Measurements from ENCODE around the gene CHID1. TPM values are rescaled to one million over a fixed set of nuclear protein-coding genes. Genes with fewer than 3 reads are reported as not detected.

CHID1 gene
- total and polyA plus RNA-seq, 2 of the 8 experiments (the other 6 are each of a cell fraction or from before 2014, with no cell fraction given), result 81.2 to 88.5 TPM

GRCh38 chr11:839875-840617, 70.6 kb downstream of the CHID1 start:
- Histone ChIP-seq H3K18ac (ENCODE audit: extremely low read depth, low read length) (no peak overlapping the region), H3K9ac (replicated peaks in 1 of 4; ENCODE audit: extremely low read depth in 1 of 4, low read depth in 3 of 4, low read length in 3 of 4) (no peak overlapping the region), H3K4me3 (ENCODE audit: extremely low read depth in 1 of 4, insufficient read depth in 2 of 4, low read depth in 3 of 4, low read length in 4 of 4) (no peak overlapping the region), H3K14ac (ENCODE audit: insufficient read length) (no peak overlapping the region), H2BK120ac (replicated peaks; ENCODE audit: low read depth, low read length) (no peak overlapping the region), H3K9me3 (ENCODE audit: insufficient read depth in 2 of 2, low read depth in 1 of 2, low read length in 1 of 2) (no peaks in the 10 kb centered on the region), H4K91ac (replicated peaks; ENCODE audit: insufficient read length, low read length) (no peak overlapping the region), H2AFZ (ENCODE audit: low read length) (no peak overlapping the region), H2BK20ac (ENCODE audit: low read length) (no peak overlapping the region), H2BK5ac (ENCODE audit: low read depth, low read length) (no peak overlapping the region), H3K79me2 (ENCODE audit: control insufficient read depth in 1 of 2, insufficient read depth in 2 of 2, low read length in 2 of 2) (peaks cover 0 to 18% of the 10 kb centered on the region in 2 experiments; a peak in 2 of 4 replicates), H3K4ac (replicated peaks; ENCODE audit: insufficient read length, low read depth, low read length) (no peak overlapping the region), H3K23ac (ENCODE audit: insufficient read length) (no peak overlapping the region), H3K27me3 (replicated peaks in 1 of 4; ENCODE audit: control insufficient read depth in 3 of 4, extremely low read depth in 1 of 4, insufficient read depth in 3 of 4, low read length in 3 of 4) (no peaks in the 10 kb centered on the region), H3K56ac (replicated peaks; ENCODE audit: insufficient read length, low read depth, low read length) (no peak overlapping the region), H3K79me1 (ENCODE audit: low read depth, low read length) (peaks cover 9% of the 10 kb centered on the region; the same call in 1 of the 2 replicates), H3K4me2 (ENCODE audit: insufficient read depth in 1 of 2, low read depth in 2 of 2, low read length in 2 of 2) (no peak overlapping the region; a peak in 1 of 4 replicates), H3K36me3 (ENCODE audit: control insufficient read depth in 2 of 4, insufficient read depth in 4 of 4, low read length in 3 of 4) (peaks cover 10 to 30% (median 24%) of the 10 kb centered on the region in 4 experiments; a peak in 7 of 8 replicates), H4K8ac (ENCODE audit: extremely low read depth, insufficient read depth, low read length) (no peak overlapping the region), H3K27ac (ENCODE audit: low read depth, low read length) (no peak overlapping the region), H4K20me1 (replicated peaks in 1 of 2; ENCODE audit: control insufficient read depth in 1 of 2, insufficient read depth in 2 of 2, low read length in 2 of 2) (peaks cover 5 to 38% of the 10 kb centered on the region in 2 experiments), H2BK12ac (ENCODE audit: low read depth, low read length) (no peak overlapping the region), H3K4me1 (replicated peaks in 1 of 4; ENCODE audit: control insufficient read depth in 3 of 4, insufficient read depth in 4 of 4, low read length in 3 of 4) (peaks cover 0 to 19% (median 13%) of the 10 kb centered on the region in 4 experiments; a peak in 6 of 7 replicates), H3K23me2 (ENCODE audit: low read depth, low read length) (peaks cover 20% of the 10 kb centered on the region; the same call in 1 of the 2 replicates), H4K5ac (ENCODE audit: insufficient read length, low read depth, low read length) (no peak overlapping the region), H2BK15ac (ENCODE audit: low read length) (no peak overlapping the region), H2AK5ac (ENCODE audit: low read depth, low read length) (no peak overlapping the region)
- CTCF ChIA-PET (ENCODE audit: partially characterized antibody), result interaction anchor here (0.6 to 5.2 kb wide), 11 partner anchors 8 to 233 kb away, joined by 3 to 26 read pairs (median 5); partner anchors contain the start of genes CRACR2B and PNPLA2
- FAIRE-seq (no peak), DNase-seq (ENCODE audit: low read depth in 1 of 2, low spot score in 2 of 2) (no peak)
- 95% methylated on average over 24 of the region's 25 CpGs; no CpG with 5 or more reads in 1 of the 2 experiments for WGBS, 2 experiments (ENCODE audit: extremely low coverage in 1 of 2, insufficient coverage in 1 of 2, insufficient read length in 1 of 2, insufficient replicate concordance in 2 of 2, low coverage in 1 of 2, low lambda C conversion rate in 2 of 2, missing lambda C conversion rate in 1 of 2)
- peak; percentile 17 to 32; a peak in 3 of 4 replicates for TF ChIP-seq RAD21 (IDR thresholded peaks at IDR 0.05 in 1 of 2, conservative IDR thresholded peaks at IDR 0.05 in 1 of 2; ENCODE audit: low read depth in 2 of 2, low read length in 2 of 2)
- TF ChIP-seq, protein P1, sequence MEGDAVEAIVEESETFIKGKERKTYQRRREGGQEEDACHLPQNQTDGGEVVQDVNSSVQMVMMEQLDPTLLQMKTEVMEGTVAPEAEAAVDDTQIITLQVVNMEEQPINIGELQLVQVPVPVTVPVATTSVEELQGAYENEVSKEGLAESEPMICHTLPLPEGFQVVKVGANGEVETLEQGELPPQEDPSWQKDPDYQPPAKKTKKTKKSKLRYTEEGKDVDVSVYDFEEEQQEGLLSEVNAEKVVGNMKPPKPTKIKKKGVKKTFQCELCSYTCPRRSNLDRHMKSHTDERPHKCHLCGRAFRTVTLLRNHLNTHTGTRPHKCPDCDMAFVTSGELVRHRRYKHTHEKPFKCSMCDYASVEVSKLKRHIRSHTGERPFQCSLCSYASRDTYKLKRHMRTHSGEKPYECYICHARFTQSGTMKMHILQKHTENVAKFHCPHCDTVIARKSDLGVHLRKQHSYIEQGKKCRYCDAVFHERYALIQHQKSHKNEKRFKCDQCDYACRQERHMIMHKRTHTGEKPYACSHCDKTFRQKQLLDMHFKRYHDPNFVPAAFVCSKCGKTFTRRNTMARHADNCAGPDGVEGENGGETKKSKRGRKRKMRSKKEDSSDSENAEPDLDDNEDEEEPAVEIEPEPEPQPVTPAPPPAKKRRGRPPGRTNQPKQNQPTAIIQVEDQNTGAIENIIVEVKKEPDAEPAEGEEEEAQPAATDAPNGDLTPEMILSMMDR (IDR thresholded peaks at IDR 0.05; ENCODE audit: control extremely low read depth in 1 of 3, insufficient read depth in 1 of 3, low read depth in 1 of 3, low read length in 3 of 3), result peak in 2 of 3 experiments; percentile 41 to 52; a peak in 3 of 4 replicates
- peak; percentile 3; the same call in 1 of the 2 replicates for TF ChIP-seq SIX5 (IDR thresholded peaks at IDR 0.05; ENCODE audit: low read depth, low read length)
- no peak for TF ChIP-seq HDAC6 (IDR thresholded peaks at IDR 0.05; ENCODE audit: low read depth, low read length)
- peak; percentile 43 for TF ChIP-seq POLR2AphosphoS5 (IDR thresholded peaks at IDR 0.05; ENCODE audit: low read depth, low read length)
- TF ChIP-seq MAFK (IDR thresholded peaks at IDR 0.05; ENCODE audit: low read depth, low read length), result no peak
- POLR2A ChIA-PET (ENCODE audit: partially characterized antibody), result interaction anchor here (0.8 to 40.4 kb wide), 3 partner anchors 17 to 63 kb away, joined by 4 to 1917 read pairs (median 234); partner anchors contain the start of genes CD151, CEND1, CRACR2B and PIDD1
